HCT116 (cell line): ENCODE results near the gene SLC35B2. TPM values are rescaled to one million over a fixed set of nuclear protein-coding genes. Genes with fewer than 3 reads are reported as not detected.

Experiments
- ATAC-seq: fragments of 200-7000 bp; cut with Tn5 transposase; 2 replicates; pipeline ENCODE4 v1.9.1; 2020; ENCODE audit warnings: mild to moderate bottlenecking, moderate library complexity
- BruUV-seq: library from RNA; stranded (reverse); fragments of 400-500 nt; replicated peaks from 2 replicates; lab custom pipeline; 2021; lab: Mats Ljungman, UMichigan
- CTCF ChIA-PET: fragments of 300-600 bp; sonication (Branson Sonifier 250); formaldehyde crosslinking; loops from one replicate; lab custom pipeline; 2021; ENCODE audit warnings: antibody characterized with exemption; lab: Charles Lee
- POLR2A ChIA-PET: fragments of 300-600, 350-600 bp; sonication (Branson Sonifier 250); formaldehyde crosslinking; loops from one replicate; lab custom pipeline; 2021; ENCODE audit warnings: antibody characterized with exemption; lab: Charles Lee
- RAD21 ChIA-PET, 2 experiments: fragments of 300-600 bp; sonication (Branson Sonifier 250); formaldehyde crosslinking; loops; one replicate each; lab custom pipeline; 2023; ENCODE audit warnings: low total read pairs in 2 of 2; ENCODE audit not compliant: uncharacterized antibody in 2 of 2, unreplicated experiment in 2 of 2, low non-redundant PET in 1 of 2; lab: Charles Lee
- DNase-seq: peaks from one replicate; pipeline ENCODE4 v3.0.0-alpha.2; 2010; ENCODE audit warnings: low read depth, low spot score
- H2AFZ ChIP-seq: fragments of 200-600 bp; shearing (Covaris generic), sonication (generic); 2 replicates; pipeline ENCODE4 v1.6.1; 2017; ENCODE audit warnings: low read depth, mixed run types, mixed read lengths, antibody characterized with exemption, low read length; ENCODE audit not compliant: poor library complexity, severe bottlenecking
- H3K27ac ChIP-seq: 2 replicates; pipeline ENCODE4 v1.5.1; 2012; ENCODE audit warnings: low read depth, low read length
- H3K27me3 ChIP-seq: fragments of 200-600 bp; sonication (generic); 2 replicates; pipeline ENCODE4 v1.6.1; 2016; ENCODE audit warnings: mixed run types, low read length, mixed read lengths; ENCODE audit not compliant: insufficient read depth
- H3K36me3 ChIP-seq, 2 experiments: fragments of 200-500 bp in 1 of 2; fragments of 200-600 bp in 1 of 2; sonication (Bioruptor generic) in 1 of 2; sonication (generic) in 1 of 2; 2 replicates each; pipeline versions ENCODE4 v1.5.1 to v1.6.1; 2014 to 2016; ENCODE audit warnings: low read length in 2 of 2, inconsistent platforms in 1 of 2, mixed read lengths in 1 of 2, mixed run types in 1 of 2; ENCODE audit not compliant: insufficient read depth in 2 of 2, control insufficient read depth in 1 of 2
- H3K4me1 ChIP-seq, 2 experiments: fragments of 200-600 bp in 1 of 2; sonication (generic) in 1 of 2; 2 replicates each; pipeline versions ENCODE4 v1.5.1 to v1.6.1; 2012 to 2017; ENCODE audit warnings: low read length in 2 of 2, inconsistent platforms in 1 of 2, mild to moderate bottlenecking in 1 of 2, mixed read lengths in 1 of 2, mixed run types in 1 of 2, moderate library complexity in 1 of 2; ENCODE audit not compliant: insufficient read depth in 2 of 2, control insufficient read depth in 1 of 2
- H3K4me2 ChIP-seq: fragments of 200-600 bp; sonication (generic); 2 replicates; pipeline ENCODE4 v1.6.1; 2017; ENCODE audit warnings: mixed run types, low read length, mixed read lengths
- H3K4me3 ChIP-seq, 2 experiments: fragments of 200-600 bp in 1 of 2; sonication (generic) in 1 of 2; replicated peaks in 1 of 2; 2 replicates each; pipeline ENCODE4 v1.5.1; 2011 to 2016; ENCODE audit warnings: low read length in 2 of 2, control low read depth in 1 of 2, low read depth in 1 of 2, mild to moderate bottlenecking in 1 of 2, mixed read lengths in 1 of 2, mixed run types in 1 of 2
- H3K79me2 ChIP-seq: fragments of 200-600 bp; sonication (generic); 2 replicates; pipeline ENCODE4 v1.6.1; 2017; ENCODE audit warnings: mild to moderate bottlenecking, mixed run types, low read length, moderate library complexity, mixed read lengths; ENCODE audit not compliant: insufficient read depth
- H3K9ac ChIP-seq: fragments of 200-600 bp; sonication (generic); 2 replicates; pipeline ENCODE4 v1.6.1; 2016; ENCODE audit warnings: low read length, mixed read lengths
- H3K9me2 ChIP-seq: fragments of 200-600 bp; sonication (generic), shearing (Covaris generic); 2 replicates; pipeline ENCODE4 v1.6.1; 2017; ENCODE audit warnings: mixed run types, mild to moderate bottlenecking, moderate library complexity; ENCODE audit not compliant: insufficient read depth
- H3K9me3 ChIP-seq, 2 experiments: fragments of 200-500 bp in 1 of 2; fragments of 200-600 bp in 1 of 2; sonication (Bioruptor generic) in 1 of 2; sonication (generic) in 1 of 2; 2 replicates each; pipeline ENCODE4 v1.6.1; 2014 to 2017; ENCODE audit warnings: low read length in 2 of 2, mixed read lengths in 2 of 2, inconsistent platforms in 1 of 2, low read depth in 1 of 2, mild to moderate bottlenecking in 1 of 2, mixed run types in 1 of 2, moderate library complexity in 1 of 2; ENCODE audit not compliant: control insufficient read depth in 1 of 2, insufficient read depth in 1 of 2
- H4K20me1 ChIP-seq: fragments of 200-600 bp; sonication (generic), shearing (Covaris generic); 2 replicates; pipeline ENCODE4 v1.6.1; 2017; ENCODE audit warnings: mixed run types, mild to moderate bottlenecking, moderate library complexity; ENCODE audit not compliant: insufficient read depth
- CBX3 ChIP-seq: IDR thresholded peaks from 2 replicates; pipeline ENCODE4 v1.6.1; 2012; ENCODE audit warnings: low read depth
- CEBPB ChIP-seq: IDR thresholded peaks from 2 replicates; pipeline ENCODE4 v1.6.1; 2012; ENCODE audit warnings: low read depth
- EGR1 ChIP-seq: IDR thresholded peaks from 2 replicates; pipeline ENCODE4 v1.6.1; 2012; ENCODE audit warnings: low read depth
- FOSL1 ChIP-seq: IDR thresholded peaks from 2 replicates; pipeline ENCODE4 v1.6.1; 2012; ENCODE audit warnings: low read depth
- POLR2A ChIP-seq: IDR thresholded peaks from 2 replicates; pipeline ENCODE4 v1.7.0; 2011; ENCODE audit warnings: borderline replicate concordance; ENCODE audit not compliant: insufficient read depth, insufficient read length; ENCODE audit errors: extremely low read depth
- POLR2AphosphoS5 ChIP-seq: IDR thresholded peaks from 2 replicates; pipeline ENCODE4 v1.6.1; 2011; ENCODE audit warnings: mild to moderate bottlenecking, low read depth, low read length, moderate library complexity
- RAD21 ChIP-seq: IDR thresholded peaks from 2 replicates; pipeline ENCODE4 v1.6.1; 2012; ENCODE audit warnings: low read depth, mild to moderate bottlenecking
- TCF7L2 ChIP-seq: IDR thresholded peaks from 2 replicates; pipeline ENCODE4 v1.7.0; 2011; ENCODE audit warnings: borderline replicate concordance, inconsistent platforms; ENCODE audit not compliant: insufficient read depth, insufficient read length; ENCODE audit errors: extremely low read depth
- intact Hi-C: fragments of 100-400 bp; cut with micrococcal nuclease; formaldehyde crosslinking; loops from 2 replicates; pipeline ENCODE4 v1.10.0; 2022
- total RNA-seq: library from RNA; stranded (reverse); gene quantifications from one replicate; pipeline ENCODE4 v1.2.1, GENCODE V29; 2021; ENCODE audit not compliant: unreplicated experiment
- TF ChIP-seq, protein P1 (sequence below): IDR thresholded peaks from 2 replicates; pipeline ENCODE4 v1.6.1; 2012; ENCODE audit warnings: low read depth
- TF ChIP-seq, protein P2 (sequence below): IDR thresholded peaks from 2 replicates; pipeline ENCODE4 v1.6.1; 2011; ENCODE audit warnings: mild to moderate bottlenecking, low read length, moderate library complexity; ENCODE audit not compliant: insufficient replicate concordance; ENCODE audit errors: extremely low read depth
- TF ChIP-seq, protein P3 (sequence below): IDR thresholded peaks from 2 replicates; pipeline ENCODE4 v1.6.1; 2012

The SLC35B2 gene
- total RNA-seq, 1 experiment from 2014 or later = 50.5 TPM

DNA sequence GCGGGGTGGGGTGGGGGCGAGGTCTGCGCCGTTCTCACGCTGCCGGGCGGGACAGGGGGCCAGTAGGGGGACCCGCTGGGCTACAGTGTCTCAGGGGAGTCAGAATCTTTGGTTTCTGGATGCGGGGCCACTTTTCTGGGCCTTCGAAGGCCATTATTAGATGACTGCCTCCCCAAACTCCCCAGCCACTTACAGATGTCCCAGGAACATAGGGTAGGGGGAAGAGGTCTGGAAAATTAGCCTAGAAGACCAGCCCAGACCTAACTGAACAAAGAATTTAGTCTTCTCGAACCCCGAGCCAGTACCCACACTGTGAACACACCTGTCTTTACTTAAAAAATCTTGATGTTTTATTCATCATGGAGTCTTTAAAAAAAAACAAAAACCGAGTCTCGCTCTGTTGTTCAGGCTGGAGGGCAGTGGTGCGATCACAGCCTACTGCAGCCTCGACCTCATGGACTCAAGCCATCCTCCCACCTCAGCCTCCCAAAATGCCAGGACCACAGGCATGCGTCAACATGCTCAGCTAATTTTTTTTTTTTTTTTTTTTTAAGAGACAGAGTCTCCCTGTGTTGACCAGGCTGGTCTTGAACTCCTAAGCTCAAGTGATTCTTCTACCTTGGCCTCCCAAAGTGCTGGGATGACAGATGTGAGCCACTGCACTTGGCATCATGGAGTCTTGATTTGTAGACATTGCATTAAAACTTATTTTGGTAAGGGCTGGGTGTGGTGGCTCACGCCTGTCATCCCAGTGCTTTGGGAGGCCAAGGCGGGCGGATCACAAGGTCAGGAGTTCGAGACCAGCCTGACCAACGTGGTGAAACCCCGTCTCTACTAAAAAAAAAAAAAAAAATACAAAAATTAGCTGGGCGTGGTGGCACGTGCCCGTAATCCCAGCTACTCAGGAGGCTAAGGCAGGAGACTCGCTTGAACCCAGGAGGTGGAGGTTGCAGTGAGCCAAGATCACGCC lies 37.2 kb downstream of the SLC35B2 start (continued):
- TF ChIP-seq, protein P1, sequence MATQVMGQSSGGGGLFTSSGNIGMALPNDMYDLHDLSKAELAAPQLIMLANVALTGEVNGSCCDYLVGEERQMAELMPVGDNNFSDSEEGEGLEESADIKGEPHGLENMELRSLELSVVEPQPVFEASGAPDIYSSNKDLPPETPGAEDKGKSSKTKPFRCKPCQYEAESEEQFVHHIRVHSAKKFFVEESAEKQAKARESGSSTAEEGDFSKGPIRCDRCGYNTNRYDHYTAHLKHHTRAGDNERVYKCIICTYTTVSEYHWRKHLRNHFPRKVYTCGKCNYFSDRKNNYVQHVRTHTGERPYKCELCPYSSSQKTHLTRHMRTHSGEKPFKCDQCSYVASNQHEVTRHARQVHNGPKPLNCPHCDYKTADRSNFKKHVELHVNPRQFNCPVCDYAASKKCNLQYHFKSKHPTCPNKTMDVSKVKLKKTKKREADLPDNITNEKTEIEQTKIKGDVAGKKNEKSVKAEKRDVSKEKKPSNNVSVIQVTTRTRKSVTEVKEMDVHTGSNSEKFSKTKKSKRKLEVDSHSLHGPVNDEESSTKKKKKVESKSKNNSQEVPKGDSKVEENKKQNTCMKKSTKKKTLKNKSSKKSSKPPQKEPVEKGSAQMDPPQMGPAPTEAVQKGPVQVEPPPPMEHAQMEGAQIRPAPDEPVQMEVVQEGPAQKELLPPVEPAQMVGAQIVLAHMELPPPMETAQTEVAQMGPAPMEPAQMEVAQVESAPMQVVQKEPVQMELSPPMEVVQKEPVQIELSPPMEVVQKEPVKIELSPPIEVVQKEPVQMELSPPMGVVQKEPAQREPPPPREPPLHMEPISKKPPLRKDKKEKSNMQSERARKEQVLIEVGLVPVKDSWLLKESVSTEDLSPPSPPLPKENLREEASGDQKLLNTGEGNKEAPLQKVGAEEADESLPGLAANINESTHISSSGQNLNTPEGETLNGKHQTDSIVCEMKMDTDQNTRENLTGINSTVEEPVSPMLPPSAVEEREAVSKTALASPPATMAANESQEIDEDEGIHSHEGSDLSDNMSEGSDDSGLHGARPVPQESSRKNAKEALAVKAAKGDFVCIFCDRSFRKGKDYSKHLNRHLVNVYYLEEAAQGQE = no peak
- TF ChIP-seq TCF7L2 = no peak

DNA sequence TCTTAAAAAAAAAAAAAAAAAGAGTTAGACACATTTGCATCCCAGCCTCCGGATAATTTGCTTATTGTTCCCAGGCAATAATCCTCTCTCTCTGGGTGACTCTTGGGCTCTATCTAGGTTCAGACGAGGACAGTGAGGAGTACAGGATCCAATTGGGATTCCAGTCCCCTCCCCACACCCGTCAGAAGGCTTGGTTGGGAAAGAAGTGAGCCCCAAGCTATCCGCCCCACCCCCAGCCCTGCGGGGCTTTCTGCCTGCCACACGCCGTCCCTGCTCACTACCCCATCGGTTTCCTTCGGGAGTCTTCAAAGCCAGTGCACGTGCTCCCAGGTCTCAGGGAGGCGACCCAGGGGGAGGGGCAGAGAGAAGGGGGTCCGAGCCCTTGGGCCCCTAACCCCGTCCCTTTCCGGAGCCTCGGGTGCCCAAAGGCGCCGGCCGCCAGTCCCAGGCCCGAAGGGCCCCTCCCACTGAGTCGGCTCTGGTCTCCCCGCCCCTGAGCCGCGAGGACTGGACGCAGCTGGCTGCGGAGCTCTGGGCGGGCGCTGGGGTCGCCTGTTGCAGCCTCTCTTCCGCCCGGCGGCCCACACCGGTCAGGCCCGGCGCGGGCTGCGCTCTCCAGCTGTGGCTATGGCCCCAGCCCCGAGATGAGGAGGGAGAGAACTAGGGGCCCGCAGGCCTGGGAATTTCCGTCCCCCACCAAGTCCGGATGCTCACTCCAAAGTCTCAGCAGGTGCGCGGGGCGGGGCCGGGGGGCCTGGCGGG lies 38.1 kb downstream of the SLC35B2 start:
- peak overlapping the region; percentile 66 for H3K9ac ChIP-seq
- ChIA-PET POLR2A (interaction anchor here (0.6 to 4.5 kb wide), 4 partner anchors 16 to 28 kb away, joined by 3 to 22 read pairs (median 3); partner anchors contain the start of gene HSP90AB1), RAD21 (no interaction called here), CTCF (interaction anchor here (0.6 to 2.7 kb wide), 2 partner anchors 18 to 430 kb away, joined by 3 to 8 read pairs; no protein-coding TSS in a partner anchor)
- no peaks in the 10 kb centered on the region for H3K36me3 ChIP-seq
- H3K4me1 ChIP-seq = peaks cover 36 to 51% of the 10 kb centered on the region in 2 experiments
- H4K20me1 ChIP-seq = no peaks in the 10 kb centered on the region
- peak overlapping the region; percentile 97 for H3K4me2 ChIP-seq
- DNase-seq = no peak
- H2AFZ ChIP-seq = no peak overlapping the region
- BruUV-seq = TSS peak; percentile 76
- peaks cover 7% of the 10 kb centered on the region for H3K79me2 ChIP-seq
- H3K9me3 ChIP-seq = no peaks in the 10 kb centered on the region
- ATAC-seq = peak; percentile 70
- H3K27ac ChIP-seq = peak overlapping the region; percentile 49
- H3K9me2 ChIP-seq = no peaks in the 10 kb centered on the region
- H3K4me3 ChIP-seq = peak overlapping the region; percentile 48 to 62
- no peaks in the 10 kb centered on the region for H3K27me3 ChIP-seq
- intact Hi-C loops = no loop called here
- TF ChIP-seq FOSL1 (no peak), POLR2AphosphoS5 (peak; percentile 64; the same call in 1 of the 2 replicates), CBX3 (no peak), RAD21 (no peak), CEBPB (no peak), POLR2A (peak; percentile 28), EGR1 (no peak)
- TF ChIP-seq, protein P1 = no peak
- TF ChIP-seq, protein P2, sequence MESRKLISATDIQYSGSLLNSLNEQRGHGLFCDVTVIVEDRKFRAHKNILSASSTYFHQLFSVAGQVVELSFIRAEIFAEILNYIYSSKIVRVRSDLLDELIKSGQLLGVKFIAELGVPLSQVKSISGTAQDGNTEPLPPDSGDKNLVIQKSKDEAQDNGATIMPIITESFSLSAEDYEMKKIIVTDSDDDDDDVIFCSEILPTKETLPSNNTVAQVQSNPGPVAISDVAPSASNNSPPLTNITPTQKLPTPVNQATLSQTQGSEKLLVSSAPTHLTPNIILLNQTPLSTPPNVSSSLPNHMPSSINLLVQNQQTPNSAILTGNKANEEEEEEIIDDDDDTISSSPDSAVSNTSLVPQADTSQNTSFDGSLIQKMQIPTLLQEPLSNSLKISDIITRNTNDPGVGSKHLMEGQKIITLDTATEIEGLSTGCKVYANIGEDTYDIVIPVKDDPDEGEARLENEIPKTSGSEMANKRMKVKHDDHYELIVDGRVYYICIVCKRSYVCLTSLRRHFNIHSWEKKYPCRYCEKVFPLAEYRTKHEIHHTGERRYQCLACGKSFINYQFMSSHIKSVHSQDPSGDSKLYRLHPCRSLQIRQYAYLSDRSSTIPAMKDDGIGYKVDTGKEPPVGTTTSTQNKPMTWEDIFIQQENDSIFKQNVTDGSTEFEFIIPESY = no peak
- TF ChIP-seq, protein P3, sequence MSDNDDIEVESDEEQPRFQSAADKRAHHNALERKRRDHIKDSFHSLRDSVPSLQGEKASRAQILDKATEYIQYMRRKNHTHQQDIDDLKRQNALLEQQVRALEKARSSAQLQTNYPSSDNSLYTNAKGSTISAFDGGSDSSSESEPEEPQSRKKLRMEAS = no peak
